ENCODE data around the gene DUSP5. TPM values are rescaled to one million over a fixed set of nuclear protein-coding genes. Genes with fewer than 3 reads are reported as not detected.

The DUSP5 gene
- total RNA-seq, 1 experiment from 2014 or later = 137 TPM

- Histone ChIP-seq H3K4me1 (ENCODE audit: control insufficient read depth in 1 of 2, insufficient read depth in 2 of 2, low read length in 2 of 2) (peaks cover 64 to 84% of the 10 kb centered on the region in 2 experiments), H3K27me3 (ENCODE audit: insufficient read depth, low read length) (no peaks in the 10 kb centered on the region), H2AFZ (ENCODE audit: low read depth, low read length, poor library complexity, severe bottlenecking) (no peak overlapping the region), H3K9me2 (ENCODE audit: insufficient read depth) (no peaks in the 10 kb centered on the region), H3K27ac (ENCODE audit: low read depth, low read length) (peak overlapping the region; percentile 76), H3K36me3 (ENCODE audit: control insufficient read depth in 1 of 2, insufficient read depth in 2 of 2, low read length in 2 of 2) (no peaks in the 10 kb centered on the region), H3K79me2 (ENCODE audit: insufficient read depth, low read length) (peaks cover 28% of the 10 kb centered on the region), H4K20me1 (ENCODE audit: insufficient read depth) (no peaks in the 10 kb centered on the region), H3K9ac (ENCODE audit: low read length) (peak overlapping the region; percentile 71), H3K9me3 (ENCODE audit: control insufficient read depth in 1 of 2, insufficient read depth in 1 of 2, low read depth in 1 of 2, low read length in 2 of 2) (no peaks in the 10 kb centered on the region), H3K4me3 (replicated peaks in 1 of 2; ENCODE audit: low read depth in 1 of 2, low read length in 2 of 2) (peak overlapping the region; percentile 59), H3K4me2 (ENCODE audit: low read length) (peak overlapping the region; percentile 81)
- BruUV-seq (replicated peaks) = no TSS peak
- ChIA-PET RAD21 (ENCODE audit: low non-redundant PET in 1 of 2, low total read pairs in 2 of 2, uncharacterized antibody in 2 of 2, unreplicated experiment in 2 of 2) (interaction anchor here in 1 of 2 experiments (0.8 kb wide), 1 partner anchor 28 kb away, joined by 3 read pairs; no protein-coding TSS in a partner anchor), CTCF (no interaction called here), POLR2A (interaction anchor here (1.2 to 1.5 kb wide), 2 partner anchors 34 to 119 kb away, joined by 3 to 4 read pairs; no protein-coding TSS in a partner anchor)
- intact Hi-C loops (cut with micrococcal nuclease) = loop anchor here (2.0 to 10.0 kb wide), 2 partner anchors 29 to 115 kb away; no protein-coding TSS in a partner anchor
- DNase-seq (ENCODE audit: low read depth, low spot score) (peak; percentile 73), ATAC-seq (peak; percentile 85)
- TF ChIP-seq RAD21 (IDR thresholded peaks at IDR 0.05; ENCODE audit: low read depth) (no peak), YY1 (IDR thresholded peaks at IDR 0.05; ENCODE audit: extremely low read depth, insufficient replicate concordance, low read depth, low read length) (peak; percentile 62), ZFX (IDR thresholded peaks at IDR 0.05) (peak; percentile 15; the same call in 1 of the 2 replicates), MAX (IDR thresholded peaks at IDR 0.05) (no peak), SIN3A (IDR thresholded peaks at IDR 0.05; ENCODE audit: low read depth) (no peak), POLR2AphosphoS5 (IDR thresholded peaks at IDR 0.05; ENCODE audit: low read depth, low read length) (peak; percentile 67), TCF7L2 (IDR thresholded peaks at IDR 0.05; ENCODE audit: borderline replicate concordance, extremely low read depth, insufficient read depth, insufficient read length) (peak; percentile 6), POLR2A (IDR thresholded peaks at IDR 0.05; ENCODE audit: borderline replicate concordance, extremely low read depth, insufficient read depth, insufficient read length) (no peak), CEBPB (IDR thresholded peaks at IDR 0.05; ENCODE audit: low read depth) (no peak)
These were observed 32.6 kb downstream of the DUSP5 start for GRCh38 chr10:110530131-110530831.

Data from HCT116 (cell line).